Panc1 (cell line): ENCODE measurements around the gene NT5DC2.

Experiments
- CTCF ChIP-seq: fragments of 450-650 bp; IDR thresholded peaks from 2 replicates; pipeline ENCODE4 v1.5.1; 2017; ENCODE audit warnings: mild to moderate bottlenecking
- TCF7L2 ChIP-seq: IDR thresholded peaks from 2 replicates; pipeline ENCODE4 v1.6.1; 2011; ENCODE audit warnings: mild to moderate bottlenecking, low read depth, low read length, inconsistent platforms

GRCh38 chr3:52551118-52551517 is 17.5 kb upstream of the NT5DC2 start:
- TF ChIP-seq CTCF (no peak), TCF7L2 (no peak)
